Thymus (tissue), 11 donors: ENCODE results near the gene ZFAND3. TPM values are rescaled to one million over a fixed set of nuclear protein-coding genes. Genes with fewer than 3 reads are reported as not detected.

Experiments
- DNase-seq, 9 donors: peaks; one replicate each; pipeline ENCODE4 v3.0.0-alpha.2; 2013; ENCODE audit warnings: low spot score in 9 of 9, low read depth in 6 of 9, missing footprints in 1 of 9
- H3K27ac ChIP-seq, 2 donors: one replicate each; pipeline ENCODE4 v1.5.1; 2013; ENCODE audit warnings: control low read depth in 1 of 2, low read depth in 1 of 2, low read length in 1 of 2, mild to moderate bottlenecking in 1 of 2, moderate library complexity in 1 of 2
- H3K27me3 ChIP-seq, 2 donors: one replicate each; pipeline ENCODE4 v1.5.1; 2013; ENCODE audit warnings: low read length in 1 of 2; ENCODE audit not compliant: control insufficient read depth in 2 of 2, insufficient read depth in 1 of 2
- H3K36me3 ChIP-seq, 2 donors: one replicate each; pipeline ENCODE4 v1.5.1; 2013; ENCODE audit warnings: low read length in 1 of 2, mild to moderate bottlenecking in 1 of 2, moderate library complexity in 1 of 2; ENCODE audit not compliant: control insufficient read depth in 2 of 2, insufficient read depth in 2 of 2
- H3K4me1 ChIP-seq, 2 donors: one replicate each; pipeline ENCODE4 v1.5.1; 2013; ENCODE audit warnings: low read length in 2 of 2; ENCODE audit not compliant: control insufficient read depth in 2 of 2, insufficient read depth in 2 of 2
- H3K4me3 ChIP-seq, 2 donors: one replicate each; pipeline ENCODE4 v1.5.1; 2013; ENCODE audit warnings: low read length in 2 of 2, control low read depth in 1 of 2, mild to moderate bottlenecking in 1 of 2
- H3K9me3 ChIP-seq, 2 donors: one replicate each; pipeline ENCODE4 v1.5.1; 2013; ENCODE audit warnings: low read length in 1 of 2, mild to moderate bottlenecking in 1 of 2; ENCODE audit not compliant: control insufficient read depth in 2 of 2, insufficient read depth in 1 of 2
- WGBS: extraction: QIAGEN DNeasy Blood & Tissue Kit; methylation state at CpG from one replicate; pipeline ENCODE4 v1.1.7; 2013; 5-methylcytosine and 5-hydroxymethylcytosine counted together
- polyA plus RNA-seq: library from polyadenylated mRNA; stranded (reverse); fragments of 200-250 nt; gene quantifications from one replicate; pipeline ENCODE4 v1.2.3, GENCODE V29; 2013
- total RNA-seq: library from RNA; stranded (reverse); fragments of 120-200 nt; gene quantifications from one replicate; pipeline ENCODE4 v1.2.4, GENCODE V29; 2013
- donor health status: healthy.

ZFAND3 gene
- total and polyA plus RNA-seq, 2 donors, result 8.5 to 25.7 TPM

DNA sequence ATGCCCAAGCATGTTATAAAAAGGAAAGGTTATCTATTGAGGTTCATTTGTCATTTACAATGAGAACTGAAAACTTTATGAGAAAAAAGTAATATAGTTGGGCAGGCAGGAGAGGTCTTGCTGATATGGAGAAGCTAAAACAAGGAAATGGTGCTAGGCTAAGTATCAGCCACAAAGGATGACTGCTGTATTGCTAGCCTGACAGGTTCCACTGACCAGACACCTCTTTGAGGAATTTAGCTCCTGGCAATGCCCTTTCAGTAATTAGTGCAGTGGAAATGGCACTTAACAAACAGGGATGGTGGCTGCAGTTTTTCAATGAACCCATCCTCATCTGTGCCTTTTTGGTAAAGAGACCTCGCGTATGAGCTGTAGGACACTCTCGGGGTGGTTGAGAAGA, 284.4 kb downstream of the ZFAND3 start:
- 96% methylated on average over 3 of the region's 3 CpGs for WGBS
- Histone ChIP-seq H3K4me1 (no peaks in the 10 kb centered on the region), H3K4me3 (no peak overlapping the region), H3K27ac (no peak overlapping the region), H3K27me3 (no peaks in the 10 kb centered on the region), H3K36me3 (peaks cover 3 to 5% of the 10 kb centered on the region in 2 donors), H3K9me3 (no peaks in the 10 kb centered on the region)
- DNase-seq, result no peak

DNA sequence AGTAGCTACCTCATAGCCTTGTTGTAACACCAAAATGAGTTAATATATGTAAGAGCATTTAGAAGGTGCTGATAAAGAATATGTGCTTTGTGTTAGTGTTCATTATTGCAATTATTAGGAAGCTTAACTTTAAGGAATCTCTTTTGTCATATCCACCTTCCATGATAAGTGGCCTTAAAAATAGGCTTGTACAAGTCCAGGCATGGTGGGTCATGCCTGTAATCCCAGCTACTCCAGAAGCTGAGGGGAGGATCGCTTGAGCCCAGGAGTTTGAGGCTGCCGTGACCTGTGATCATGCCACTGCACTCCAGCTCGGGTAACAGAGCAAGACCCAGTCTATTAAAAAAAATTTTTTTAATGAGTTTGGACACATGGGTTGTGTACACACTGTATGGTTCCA, 285.5 kb downstream of the ZFAND3 start:
- H3K4me1 ChIP-seq, result peaks cover 0 to 3% of the 10 kb centered on the region in 2 donors
- DNase-seq, result no peak
- no peak overlapping the region for H3K4me3 ChIP-seq
- no peaks in the 10 kb centered on the region for H3K9me3 ChIP-seq
- H3K27ac ChIP-seq, result no peak overlapping the region
- H3K36me3 ChIP-seq, result peaks cover 3 to 5% of the 10 kb centered on the region in 2 donors
- no peaks in the 10 kb centered on the region for H3K27me3 ChIP-seq
- WGBS, result 96% methylated on average over 3 of the region's 3 CpGs

DNA sequence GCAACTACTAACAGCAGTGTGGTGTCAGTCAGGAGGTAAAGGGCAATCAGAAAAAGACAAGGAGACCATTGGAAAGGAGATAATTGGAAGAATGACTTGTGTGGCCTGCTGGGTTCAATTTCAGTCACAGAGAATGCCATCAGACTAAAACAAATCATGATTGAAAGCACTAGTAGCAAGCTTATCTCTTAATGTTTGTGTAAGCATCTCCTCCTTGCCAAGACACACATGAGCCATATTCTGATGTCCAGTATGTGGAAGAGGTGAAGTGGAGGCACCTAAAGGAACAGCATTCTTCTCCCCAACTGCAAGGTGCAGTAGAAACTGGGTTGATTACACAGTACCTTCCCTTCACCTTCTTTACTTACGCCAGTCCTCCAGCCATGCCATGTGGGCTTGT, 287.5 kb downstream of the ZFAND3 start:
- WGBS, result 100% methylated on average over 1 of the region's 1 CpG
- no peak overlapping the region for H3K27ac ChIP-seq
- H3K36me3 ChIP-seq, result peaks cover 3 to 5% of the 10 kb centered on the region in 2 donors
- H3K4me3 ChIP-seq, result no peak overlapping the region
- no peaks in the 10 kb centered on the region for H3K27me3 ChIP-seq
- H3K4me1 ChIP-seq, result peaks cover 6% of the 10 kb centered on the region in 2 donors
- no peaks in the 10 kb centered on the region for H3K9me3 ChIP-seq
- DNase-seq, result no peak

DNA sequence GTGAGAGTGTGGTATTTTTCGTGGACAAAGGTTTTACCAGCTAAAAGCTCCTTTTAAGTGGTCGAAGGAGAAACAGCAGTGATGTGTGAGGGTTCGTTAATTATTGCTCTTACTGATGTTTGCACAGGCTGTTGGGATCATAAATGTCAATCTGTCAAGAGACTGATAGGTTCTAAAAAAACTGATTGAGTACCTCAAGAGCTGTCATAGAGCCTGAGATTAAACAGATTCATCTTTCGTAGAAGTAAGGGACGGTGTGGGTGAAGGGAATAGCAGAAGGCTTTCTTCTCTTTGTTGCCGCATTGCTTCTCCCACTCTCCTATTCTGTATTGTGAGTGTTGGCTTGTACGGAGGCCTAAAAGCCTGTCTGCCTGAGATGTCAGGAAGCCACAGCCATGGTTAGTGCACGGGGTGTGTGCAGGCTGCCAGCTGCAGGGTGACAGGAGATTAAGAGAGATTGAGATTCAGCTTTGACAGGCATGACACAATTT, 291.0 kb downstream of the ZFAND3 start:
- peak in 6 of 9 donors; percentile 3 to 59 (median 30) for DNase-seq
- WGBS, result 61% methylated on average over 8 of the region's 8 CpGs
- Histone ChIP-seq H3K4me1 (peaks cover 6% of the 10 kb centered on the region in 2 donors), H3K27ac (peak overlapping the region in 1 of 2 donors; percentile 21), H3K9me3 (no peaks in the 10 kb centered on the region), H3K27me3 (no peaks in the 10 kb centered on the region), H3K4me3 (no peak overlapping the region), H3K36me3 (peaks cover 3 to 8% of the 10 kb centered on the region in 2 donors)

DNA sequence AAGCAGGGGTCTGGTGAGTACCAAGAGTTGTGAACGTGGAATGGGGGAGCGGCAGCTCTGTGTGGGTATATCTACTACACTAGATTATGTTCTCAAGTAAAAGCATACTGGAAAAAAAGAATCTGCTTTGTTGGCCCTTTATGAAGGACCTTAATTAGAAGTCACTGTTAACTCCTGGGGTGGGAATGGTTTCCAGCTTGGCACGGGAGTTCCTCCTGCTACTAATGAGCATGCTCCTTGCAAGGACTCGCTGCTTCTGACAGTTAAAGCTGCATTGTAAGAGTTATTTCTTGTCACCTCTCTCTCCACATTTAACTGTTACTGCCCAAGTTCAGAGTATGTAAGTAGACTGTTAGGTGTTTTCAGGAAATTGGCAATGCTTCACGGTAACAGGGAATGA, 292.7 kb downstream of the ZFAND3 start:
- no peaks in the 10 kb centered on the region for H3K27me3 ChIP-seq
- peaks cover 6% of the 10 kb centered on the region in 2 donors for H3K4me1 ChIP-seq
- H3K27ac ChIP-seq, result no peak overlapping the region
- WGBS, result 99% methylated on average over 5 of the region's 5 CpGs
- H3K9me3 ChIP-seq, result no peaks in the 10 kb centered on the region
- no peak overlapping the region for H3K4me3 ChIP-seq
- peaks cover 8 to 10% of the 10 kb centered on the region in 2 donors for H3K36me3 ChIP-seq
- DNase-seq, result no peak

DNA sequence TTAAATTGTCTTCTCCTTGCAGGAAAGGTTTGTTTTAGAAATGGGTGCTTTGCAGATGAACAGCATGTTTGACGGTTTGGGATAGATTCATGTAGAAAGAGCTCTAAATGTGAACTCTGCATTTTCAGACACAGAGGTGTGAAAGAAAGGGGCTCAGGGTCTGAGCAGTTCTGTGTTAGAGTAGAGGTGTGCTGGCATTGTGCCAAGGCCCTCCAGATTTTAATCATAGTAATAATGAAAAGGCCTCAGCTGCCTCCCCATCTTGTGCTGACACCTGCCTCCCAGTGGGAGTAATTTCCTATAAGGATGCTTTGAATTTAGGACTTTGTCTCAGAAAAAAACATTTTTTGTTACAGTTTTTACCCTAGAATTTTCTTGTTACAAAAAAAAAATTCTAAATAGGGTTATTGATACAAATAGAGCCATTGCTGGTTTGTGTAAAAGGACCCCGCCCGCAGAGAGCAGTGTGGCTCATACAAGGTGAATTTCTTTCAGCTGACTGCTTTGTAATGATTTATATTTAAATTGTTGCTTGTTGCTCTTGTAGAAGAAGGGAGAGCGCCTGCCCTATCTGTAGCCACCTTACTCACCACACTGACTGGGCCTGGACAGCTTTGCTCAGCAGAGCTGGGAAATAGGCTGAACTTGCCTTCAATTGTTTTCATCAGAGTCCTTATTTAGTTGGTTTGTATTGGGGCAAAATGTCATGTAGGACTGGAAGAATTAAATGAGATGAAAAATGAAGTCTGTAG, 294.5 kb downstream of the ZFAND3 start:
- Histone ChIP-seq H3K27me3 (no peaks in the 10 kb centered on the region), H3K36me3 (peaks cover 4 to 16% of the 10 kb centered on the region in 2 donors), H3K27ac (no peak overlapping the region), H3K4me3 (no peak overlapping the region), H3K9me3 (no peaks in the 10 kb centered on the region), H3K4me1 (peaks cover 6% of the 10 kb centered on the region in 2 donors)
- no peak for DNase-seq
- 99% methylated on average over 4 of the region's 4 CpGs for WGBS

DNA sequence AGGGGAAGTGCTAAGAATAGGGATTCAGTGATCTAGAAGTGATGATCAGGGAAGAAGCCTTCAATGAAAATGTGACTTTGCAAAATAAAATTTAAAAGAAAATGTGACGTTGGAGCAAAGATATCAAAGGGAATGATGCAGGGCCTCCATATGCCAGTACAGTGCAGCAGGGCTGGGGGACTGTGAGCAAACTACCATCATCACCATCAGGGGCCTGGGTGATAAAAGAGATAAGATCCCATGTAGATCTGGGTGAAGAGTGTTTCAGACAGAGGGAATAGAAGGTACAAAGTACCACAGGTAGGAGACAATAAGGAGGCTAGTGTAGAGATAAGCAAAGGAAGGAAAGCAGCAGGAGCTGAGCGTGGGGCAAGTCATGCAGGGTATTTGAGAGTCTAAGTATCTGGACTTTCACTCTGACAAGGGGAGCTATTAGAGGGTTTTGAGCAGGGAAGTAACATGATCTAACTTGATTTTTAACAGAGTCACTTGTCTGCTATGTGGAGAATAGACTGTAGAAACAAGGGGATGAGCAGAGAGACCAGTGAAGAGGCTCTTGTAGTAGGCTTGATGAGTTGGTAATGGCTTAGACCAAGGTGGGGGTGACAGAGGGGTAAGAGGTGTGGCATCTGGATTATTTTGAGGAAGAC, 295.6 kb downstream of the ZFAND3 start:
- H3K27ac ChIP-seq, result no peak overlapping the region
- no peaks in the 10 kb centered on the region for H3K9me3 ChIP-seq
- peaks cover 3 to 6% of the 10 kb centered on the region in 2 donors for H3K4me1 ChIP-seq
- H3K4me3 ChIP-seq, result no peak overlapping the region
- no peaks in the 10 kb centered on the region for H3K27me3 ChIP-seq
- WGBS, result 98% methylated on average over 2 of the region's 2 CpGs
- DNase-seq, result no peak
- peaks cover 4 to 21% of the 10 kb centered on the region in 2 donors for H3K36me3 ChIP-seq

DNA sequence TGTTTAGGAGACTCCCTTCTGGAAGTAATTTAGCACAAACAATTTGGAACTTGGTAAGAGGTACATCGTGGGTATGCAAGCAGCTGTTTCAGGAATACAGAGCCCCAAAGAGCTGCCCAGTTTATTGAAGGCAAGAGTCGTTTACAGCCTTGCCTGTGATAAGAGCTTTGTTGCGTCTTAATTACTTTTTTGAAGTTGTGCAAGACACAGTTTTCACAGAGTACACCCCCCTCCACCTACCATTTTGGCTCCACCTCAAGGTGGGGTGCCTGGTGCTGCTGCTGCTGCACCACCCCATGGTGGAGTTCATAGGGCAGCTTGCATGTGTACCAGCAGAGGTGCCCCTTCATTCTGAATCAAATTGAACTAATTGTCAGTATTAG, 296.1 kb downstream of the ZFAND3 start:
- H3K27me3 ChIP-seq, result no peaks in the 10 kb centered on the region
- H3K9me3 ChIP-seq, result no peaks in the 10 kb centered on the region
- no peak for DNase-seq
- no peak overlapping the region for H3K27ac ChIP-seq
- peaks cover 4 to 21% of the 10 kb centered on the region in 2 donors for H3K36me3 ChIP-seq
- H3K4me3 ChIP-seq, result no peak overlapping the region
- peaks cover 0 to 2% of the 10 kb centered on the region in 2 donors for H3K4me1 ChIP-seq
- 96% methylated on average over 3 of the region's 3 CpGs for WGBS

DNA sequence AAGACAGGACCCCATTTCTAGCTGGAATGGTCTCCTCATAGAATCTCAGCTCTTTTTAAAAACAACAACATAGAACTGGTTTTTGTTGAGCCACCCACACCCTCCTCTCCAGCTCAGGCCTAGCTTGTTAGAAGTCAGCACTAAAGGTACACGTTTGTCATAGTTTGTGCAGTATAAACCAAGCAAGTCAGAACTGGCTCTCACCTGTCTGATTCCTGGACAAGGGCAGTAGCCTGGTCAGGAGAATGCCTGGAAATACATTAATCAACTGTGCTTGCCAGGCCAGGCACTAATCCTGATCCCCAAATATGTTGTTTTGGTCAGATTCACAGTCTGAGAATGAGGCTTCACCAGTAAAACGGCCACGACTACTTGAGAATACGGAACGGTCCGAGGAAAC, 296.7 kb downstream of the ZFAND3 start:
- H3K36me3 ChIP-seq, result peaks cover 4 to 24% of the 10 kb centered on the region in 2 donors
- H3K4me3 ChIP-seq, result no peak overlapping the region
- no peaks in the 10 kb centered on the region for H3K4me1 ChIP-seq
- H3K27me3 ChIP-seq, result no peaks in the 10 kb centered on the region
- H3K27ac ChIP-seq, result no peak overlapping the region
- 97% methylated on average over 6 of the region's 6 CpGs for WGBS
- no peaks in the 10 kb centered on the region for H3K9me3 ChIP-seq
- no peak for DNase-seq
